HG03378 (cell line): ENCODE data around the gene GAGE12E.
"Not testable (repeated sequence)": the region's sequence is repeated elsewhere in the genome, so short reads cannot be mapped to it uniquely, and the experiment has no call there.

Experiments
- ATAC-seq: cut with Tn5 transposase; IDR thresholded peaks from one replicate; pipeline ENCODE4 v1.9.1; 2021; ENCODE audit warnings: mild to moderate bottlenecking, moderate library complexity; ENCODE audit not compliant: unreplicated experiment

The GAGE12E gene

GRCh38 chrX:49550989-49551388 is at the start of gene GAGE12E:
GAGE12E (plus strand) TSS chrX:49551289; CDS start chrX:49552444, 1,155 bp downstream.
- ATAC-seq, result not testable (repeated sequence)

- ATAC-seq, result not testable (repeated sequence)
Observed at GRCh38 chrX:49531877-49532276, 19.2 kb upstream of the GAGE12E start, which contains the start of gene GAGE12C. GAGE12C (plus strand) TSS chrX:49532177; CDS start chrX:49533332, 1,155 bp downstream.

DNA sequence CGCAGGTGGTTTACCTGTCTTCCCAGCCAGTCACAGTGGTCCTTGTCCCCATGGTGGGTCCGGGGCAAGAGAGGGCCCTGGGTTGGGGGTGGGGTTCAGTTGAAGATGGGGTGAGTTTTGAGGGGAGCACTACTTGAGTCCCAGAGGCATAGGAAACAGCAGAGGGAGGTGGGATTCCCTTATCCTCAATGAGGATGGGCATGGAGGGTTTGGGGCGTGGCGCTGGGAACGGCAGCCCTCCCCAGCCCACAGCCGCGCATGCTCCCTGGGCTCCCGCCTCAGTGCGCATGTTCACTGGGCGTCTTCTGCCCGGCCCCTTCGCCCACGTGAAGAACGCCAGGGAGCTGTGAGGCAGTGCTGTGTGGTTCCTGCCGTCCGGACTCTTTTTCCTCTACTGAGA is 9.7 kb upstream of the GAGE12E start, which contains the start of gene GAGE12D:
Gene GAGE12D (plus strand): TSS at position 301 of the 400 bp plus-strand sequence. CDS start 1,155 bp downstream, outside the sequence.
- ATAC-seq, result not testable (repeated sequence)

GRCh38 chrX:49560542-49560941 is 9.5 kb downstream of the GAGE12E start, which contains the start of gene GAGE12F:
GAGE12F (plus strand) TSS chrX:49560842; CDS start chrX:49561997, 1,155 bp downstream.
- ATAC-seq, result not testable (repeated sequence)

DNA sequence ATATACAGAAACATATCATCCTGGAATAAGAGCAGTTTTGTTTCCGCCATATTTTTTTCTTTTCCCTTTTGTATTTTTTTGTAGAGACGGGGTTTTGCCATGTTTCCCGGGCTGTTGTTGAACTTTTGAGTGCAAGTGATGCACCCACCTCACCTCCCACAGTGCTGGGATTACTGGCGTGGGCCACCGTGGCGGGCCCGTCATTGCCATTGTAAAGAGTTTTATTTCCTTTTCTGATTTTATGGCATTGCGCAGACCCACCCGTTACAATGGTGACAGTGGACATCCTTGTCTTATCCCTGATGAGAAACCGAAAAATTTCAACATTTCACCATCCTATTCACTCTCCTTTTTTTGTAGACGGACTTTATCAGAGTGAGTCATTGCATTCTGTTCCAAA is 17.6 kb downstream of the GAGE12E start:
- not testable (repeated sequence) for ATAC-seq

DNA sequence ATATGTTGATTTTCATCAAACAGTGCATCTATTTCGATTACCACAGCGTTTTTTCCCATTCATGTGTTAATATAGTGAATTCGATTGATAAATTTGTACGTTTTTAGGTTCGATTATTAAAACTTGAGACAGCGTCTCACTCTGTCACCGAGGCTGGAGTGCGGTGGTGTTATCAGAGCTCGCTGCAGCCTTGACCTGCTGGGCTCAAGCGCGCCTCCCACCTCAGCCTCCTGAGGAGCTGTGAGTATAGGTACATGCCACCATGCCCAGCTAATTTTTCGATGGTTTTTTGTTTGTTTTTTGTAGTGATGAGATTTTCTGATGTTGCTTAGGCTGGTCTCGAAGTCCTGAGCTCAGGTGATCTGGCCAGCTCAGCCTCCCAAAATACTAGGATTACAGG is 18.1 kb downstream of the GAGE12E start:
- not testable (repeated sequence) for ATAC-seq

GRCh38 chrX:49570100-49570499 is 19.0 kb downstream of the GAGE12E start, which contains the start of gene GAGE12G:
GAGE12G (plus strand) TSS chrX:49570400; CDS start chrX:49571555, 1,155 bp downstream.
- not testable (repeated sequence) for ATAC-seq

GRCh38 chrX:49579649-49580048 is 28.6 kb downstream of the GAGE12E start, which contains the start of gene GAGE12H:
GAGE12H (plus strand) TSS chrX:49579949; CDS start chrX:49581104, 1,155 bp downstream.
- ATAC-seq, result not testable (repeated sequence)

DNA sequence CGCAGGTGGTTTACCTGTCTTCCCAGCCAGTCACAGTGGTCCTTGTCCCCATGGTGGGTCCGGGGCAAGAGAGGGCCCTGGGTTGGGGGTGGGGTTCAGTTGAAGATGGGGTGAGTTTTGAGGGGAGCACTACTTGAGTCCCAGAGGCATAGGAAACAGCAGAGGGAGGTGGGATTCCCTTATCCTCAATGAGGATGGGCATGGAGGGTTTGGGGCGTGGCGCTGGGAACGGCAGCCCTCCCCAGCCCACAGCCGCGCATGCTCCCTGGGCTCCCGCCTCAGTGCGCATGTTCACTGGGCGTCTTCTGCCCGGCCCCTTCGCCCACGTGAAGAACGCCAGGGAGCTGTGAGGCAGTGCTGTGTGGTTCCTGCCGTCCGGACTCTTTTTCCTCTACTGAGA is 38.1 kb downstream of the GAGE12E start, which contains the start of gene GAGE2A:
Gene GAGE2A (plus strand): TSS at position 301 of the 400 bp plus-strand sequence. CDS start 1,155 bp downstream, outside the sequence.
- ATAC-seq, result not testable (repeated sequence)

GRCh38 chrX:49589769-49590478 is 38.8 kb downstream of the GAGE12E start:
- not testable (repeated sequence) for ATAC-seq

DNA sequence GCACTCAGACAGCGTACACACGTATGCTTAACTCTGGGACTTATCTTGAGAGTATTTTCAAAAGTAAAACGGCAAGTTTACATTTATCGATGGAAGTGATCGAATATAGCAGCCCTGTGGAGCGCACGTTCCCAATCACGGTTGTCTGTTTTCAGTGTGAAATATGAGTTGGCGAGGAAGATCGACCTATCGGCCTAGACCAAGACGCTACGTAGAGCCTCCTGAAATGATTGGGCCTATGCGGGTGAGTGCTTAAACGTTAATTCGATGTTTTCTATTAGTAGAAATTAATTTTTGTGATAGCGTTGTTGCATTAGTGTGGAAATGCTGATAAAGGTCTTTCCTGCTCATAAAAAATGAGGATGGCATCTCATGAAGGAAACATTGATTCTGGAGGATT is 39.4 kb downstream of the GAGE12E start:
- ATAC-seq, result not testable (repeated sequence)

DNA sequence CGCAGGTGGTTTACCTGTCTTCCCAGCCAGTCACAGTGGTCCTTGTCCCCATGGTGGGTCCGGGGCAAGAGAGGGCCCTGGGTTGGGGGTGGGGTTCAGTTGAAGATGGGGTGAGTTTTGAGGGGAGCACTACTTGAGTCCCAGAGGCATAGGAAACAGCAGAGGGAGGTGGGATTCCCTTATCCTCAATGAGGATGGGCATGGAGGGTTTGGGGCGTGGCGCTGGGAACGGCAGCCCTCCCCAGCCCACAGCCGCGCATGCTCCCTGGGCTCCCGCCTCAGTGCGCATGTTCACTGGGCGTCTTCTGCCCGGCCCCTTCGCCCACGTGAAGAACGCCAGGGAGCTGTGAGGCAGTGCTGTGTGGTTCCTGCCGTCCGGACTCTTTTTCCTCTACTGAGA is 47.6 kb downstream of the GAGE12E start, which contains the start of gene GAGE1:
Gene GAGE1 (plus strand): TSS at position 301 of the 400 bp plus-strand sequence. CDS start 1,155 bp downstream, outside the sequence.
- not testable (repeated sequence) for ATAC-seq
